WERI-Rb-1 (cell line): Measurements from ENCODE around the gene C2orf92.
A peak's percentile ranks its signal among the peaks of the same experiment; 100 is the strongest.

Experiments used
- DNase-seq: peaks from one replicate; pipeline ENCODE4 v3.0.0-alpha.2; 2020
- H3K27ac ChIP-seq: fragments of 250-450 bp; sonication (Bioruptor Pico); 2 replicates; pipeline ENCODE4 v1.5.1; 2020; ENCODE audit warnings: mild to moderate bottlenecking, moderate library complexity
- H3K27me3 ChIP-seq: fragments of 250-450 bp; sonication (Bioruptor Pico); 2 replicates; pipeline ENCODE4 v1.5.1; 2021; ENCODE audit warnings: mild to moderate bottlenecking, low read depth, moderate library complexity; ENCODE audit not compliant: insufficient read depth, severe bottlenecking
- H3K36me3 ChIP-seq: fragments of 250-450 bp; sonication (Bioruptor Pico); 2 replicates; pipeline ENCODE4 v1.5.1; 2020; ENCODE audit warnings: mild to moderate bottlenecking, moderate library complexity
- H3K4me3 ChIP-seq: 2 replicates; pipeline ENCODE4 v1.5.1; 2011; ENCODE audit warnings: low read depth, mild to moderate bottlenecking, control low read depth, low read length
- H3K9me3 ChIP-seq: fragments of 250-450 bp; sonication (Bioruptor Pico); 2 replicates; pipeline ENCODE4 v1.5.1; 2021; ENCODE audit warnings: mild to moderate bottlenecking, moderate library complexity; ENCODE audit not compliant: severe bottlenecking
- TF ChIP-seq, protein P1 (sequence below): IDR thresholded peaks from 2 replicates; pipeline ENCODE4 v1.5.1; 2011; ENCODE audit warnings: low read depth, mild to moderate bottlenecking, control low read depth, inconsistent platforms, low read length

C2orf92 gene

DNA sequence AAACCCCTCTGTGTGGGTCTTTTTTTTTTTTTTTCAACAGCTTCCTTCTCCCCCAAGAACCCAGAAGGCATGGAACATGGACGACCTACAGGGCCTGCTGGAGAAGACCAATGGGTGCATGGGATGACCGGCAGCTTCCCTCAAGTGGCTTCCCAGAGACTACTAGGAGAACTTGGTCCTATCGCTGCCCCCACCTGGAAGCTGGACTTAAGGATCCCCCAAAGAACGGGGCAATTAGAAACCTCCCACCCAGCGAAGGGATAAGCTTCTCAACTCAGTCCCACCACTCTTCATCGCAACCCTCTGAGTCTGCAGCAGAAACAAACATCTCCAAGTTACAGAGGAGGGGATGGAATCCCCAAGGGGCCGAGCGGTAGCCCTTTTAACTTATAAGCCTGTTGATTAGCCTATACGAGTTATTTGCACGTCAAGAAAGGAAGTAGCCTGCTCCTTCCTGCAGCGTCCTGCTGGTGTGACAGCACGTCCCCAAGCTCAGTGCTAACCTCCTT lies 7.1 kb upstream of the C2orf92 start:
- no peak for DNase-seq
- Histone ChIP-seq H3K9me3 (no peaks in the 10 kb centered on the region), H3K27me3 (no peaks in the 10 kb centered on the region), H3K36me3 (peaks cover 20% of the 10 kb centered on the region), H3K4me3 (peak overlapping the region; percentile 85), H3K27ac (no peak overlapping the region; the same call in 1 of the 2 replicates)
- TF ChIP-seq, protein P1, sequence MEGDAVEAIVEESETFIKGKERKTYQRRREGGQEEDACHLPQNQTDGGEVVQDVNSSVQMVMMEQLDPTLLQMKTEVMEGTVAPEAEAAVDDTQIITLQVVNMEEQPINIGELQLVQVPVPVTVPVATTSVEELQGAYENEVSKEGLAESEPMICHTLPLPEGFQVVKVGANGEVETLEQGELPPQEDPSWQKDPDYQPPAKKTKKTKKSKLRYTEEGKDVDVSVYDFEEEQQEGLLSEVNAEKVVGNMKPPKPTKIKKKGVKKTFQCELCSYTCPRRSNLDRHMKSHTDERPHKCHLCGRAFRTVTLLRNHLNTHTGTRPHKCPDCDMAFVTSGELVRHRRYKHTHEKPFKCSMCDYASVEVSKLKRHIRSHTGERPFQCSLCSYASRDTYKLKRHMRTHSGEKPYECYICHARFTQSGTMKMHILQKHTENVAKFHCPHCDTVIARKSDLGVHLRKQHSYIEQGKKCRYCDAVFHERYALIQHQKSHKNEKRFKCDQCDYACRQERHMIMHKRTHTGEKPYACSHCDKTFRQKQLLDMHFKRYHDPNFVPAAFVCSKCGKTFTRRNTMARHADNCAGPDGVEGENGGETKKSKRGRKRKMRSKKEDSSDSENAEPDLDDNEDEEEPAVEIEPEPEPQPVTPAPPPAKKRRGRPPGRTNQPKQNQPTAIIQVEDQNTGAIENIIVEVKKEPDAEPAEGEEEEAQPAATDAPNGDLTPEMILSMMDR = no peak

DNA sequence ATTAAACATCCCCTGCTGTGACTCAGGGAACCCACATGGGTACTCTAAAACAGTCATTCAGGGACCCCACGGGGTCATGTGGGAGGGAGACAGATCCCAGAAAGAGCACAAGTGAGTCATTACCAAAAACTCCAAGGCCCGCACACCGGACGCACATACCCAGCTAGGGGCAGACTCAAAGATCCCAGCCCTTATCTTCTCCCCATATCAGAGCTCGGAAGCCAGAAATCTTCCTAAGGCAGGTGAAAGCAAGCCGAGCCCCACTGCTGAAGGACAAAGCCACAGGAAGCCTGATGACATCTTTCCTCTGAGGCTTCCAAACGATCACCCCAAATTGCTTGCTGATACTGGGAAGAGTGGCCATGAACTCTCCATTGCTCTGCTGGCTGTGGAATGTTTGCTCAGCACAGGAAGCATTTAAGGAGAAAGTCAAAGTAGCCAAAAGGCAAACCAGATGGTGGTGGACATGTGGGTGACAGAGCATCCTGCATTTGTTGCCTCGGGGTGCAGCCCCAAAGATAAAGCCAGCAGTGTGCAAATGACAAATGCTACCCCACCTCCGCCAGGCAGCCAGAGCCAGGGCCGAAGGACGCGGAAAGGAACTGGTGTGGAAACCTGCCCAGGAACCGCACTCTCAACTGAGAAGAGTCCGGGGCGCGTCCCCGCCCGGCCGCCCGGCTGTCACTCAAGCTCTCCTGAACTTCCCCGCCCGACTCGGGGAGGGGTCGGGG lies 6.5 kb upstream of the C2orf92 start:
- TF ChIP-seq, protein P1 = no peak
- Histone ChIP-seq H3K4me3 (peak overlapping the region; percentile 85), H3K27ac (peak overlapping the region; percentile 99), H3K27me3 (no peaks in the 10 kb centered on the region), H3K9me3 (no peaks in the 10 kb centered on the region), H3K36me3 (peaks cover 14% of the 10 kb centered on the region)
- peak; percentile 65 for DNase-seq

DNA sequence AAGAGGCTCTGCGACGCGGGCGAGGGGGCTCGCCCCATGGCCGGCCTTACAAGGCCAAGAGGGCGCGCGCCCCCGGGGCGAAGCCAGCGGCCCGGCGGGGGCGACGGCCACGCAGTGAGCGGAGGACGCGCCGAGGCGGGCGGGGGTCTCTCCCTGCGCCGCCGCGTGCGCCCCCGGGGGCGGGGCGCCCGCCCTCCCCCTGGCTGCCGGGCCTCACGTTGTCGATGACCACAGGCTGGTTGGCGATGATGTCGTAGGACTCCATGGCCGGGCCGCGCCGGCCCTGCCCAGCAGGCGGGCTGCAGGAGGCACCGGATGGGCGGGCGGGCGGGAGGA lies 5.9 kb upstream of the C2orf92 start:
- Histone ChIP-seq H3K27me3 (no peaks in the 10 kb centered on the region), H3K9me3 (no peaks in the 10 kb centered on the region), H3K4me3 (peak overlapping the region; percentile 85), H3K27ac (peak overlapping the region; percentile 99), H3K36me3 (peaks cover 9% of the 10 kb centered on the region)
- no peak for DNase-seq
- TF ChIP-seq, protein P1 = no peak

DNA sequence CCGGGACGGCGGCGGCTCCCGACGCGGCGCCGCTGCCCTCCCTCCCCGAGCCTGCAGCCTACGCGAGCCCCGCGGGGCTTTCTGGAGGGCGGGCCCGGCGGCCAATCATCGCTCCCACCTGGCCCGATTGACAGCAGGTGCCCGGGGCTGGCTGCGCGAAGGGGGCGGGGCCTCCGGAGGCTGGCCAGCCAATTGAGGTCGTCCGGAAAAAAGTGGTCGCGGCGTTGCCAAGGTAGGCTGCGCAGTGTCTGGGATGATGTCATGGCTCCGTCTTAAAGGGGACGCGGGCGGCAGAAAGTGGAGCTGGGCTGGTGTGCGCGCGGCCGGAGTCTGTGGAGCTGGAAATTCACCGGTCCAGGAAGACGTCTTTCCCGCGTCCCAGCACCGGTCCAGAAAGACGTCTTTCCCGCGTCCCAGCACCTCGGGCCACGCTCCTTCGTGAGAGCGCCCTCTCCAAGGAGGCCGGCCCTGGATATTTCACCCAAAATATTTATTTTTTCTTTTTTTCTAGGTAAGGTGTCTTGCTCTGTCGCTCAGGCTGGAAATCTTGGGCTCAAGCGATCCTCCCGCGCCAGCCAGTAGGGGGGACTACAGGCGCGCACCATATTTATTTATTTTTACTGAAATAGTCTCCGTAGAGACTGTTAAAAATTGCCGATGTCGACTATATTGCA lies 5.4 kb upstream of the C2orf92 start, which contains the start of gene ACTR1B:
TSS of gene ACTR1B (minus strand) at position 83 of the 674 bp plus-strand sequence. CDS start 154 bp downstream, outside the sequence.
- H3K36me3 ChIP-seq = peaks cover 9% of the 10 kb centered on the region
- TF ChIP-seq, protein P1 = no peak
- H3K27ac ChIP-seq = peak within 1 kb of the TSS; percentile 99
- peak within 1 kb of the TSS; percentile 85 for H3K4me3 ChIP-seq
- no peaks in the 10 kb centered on the region for H3K27me3 ChIP-seq
- peak; percentile 98 for DNase-seq
- no peaks in the 10 kb centered on the region for H3K9me3 ChIP-seq

DNA sequence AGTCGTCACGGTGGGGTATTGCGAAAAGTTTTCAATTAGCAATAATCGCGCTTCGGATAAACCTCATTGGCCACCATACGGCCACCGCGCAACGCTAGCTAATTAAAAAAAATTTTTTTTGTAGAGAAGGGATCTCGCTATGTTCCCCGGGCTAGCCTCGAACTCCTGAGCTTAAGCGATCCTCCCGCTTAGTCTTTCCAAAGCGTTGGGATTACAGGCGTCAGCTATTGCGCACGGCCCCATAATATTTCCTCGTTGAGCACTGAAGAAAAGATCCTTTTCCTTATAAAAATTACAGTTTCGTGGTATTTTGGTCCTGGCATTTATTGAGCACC lies 4.9 kb upstream of the C2orf92 start:
- TF ChIP-seq, protein P1 = no peak
- H3K27me3 ChIP-seq = no peaks in the 10 kb centered on the region
- H3K36me3 ChIP-seq = peaks cover 9% of the 10 kb centered on the region
- no peaks in the 10 kb centered on the region for H3K9me3 ChIP-seq
- H3K4me3 ChIP-seq = peak overlapping the region; percentile 83
- peak overlapping the region; percentile 99 for H3K27ac ChIP-seq
- peak; percentile 53 for DNase-seq
